ENCODE results near the gene ODC1. TPM values are rescaled to one million over a fixed set of nuclear protein-coding genes. Genes with fewer than 3 reads are reported as not detected.
"Not testable (repeated sequence)": the region's sequence is repeated elsewhere in the genome, so short reads cannot be mapped to it uniquely, and the experiment has no call there.

The ODC1 gene
- total RNA-seq, 4 donors from 2014 or later = 16.5 to 76.6 (median 40.8) TPM

GRCh38 chr2:10493634-10494281, 45.6 kb upstream of the ODC1 start:
- WGBS = 56% methylated on average over 15 of the region's 22 CpGs
- DNase-seq (ENCODE audit: low spot score in 2 of 2) = no peak
- Histone ChIP-seq H3K27me3 (peaks cover 5% of the 10 kb centered on the region), H3K4me3 (no peak overlapping the region), H3K36me3 (no peaks in the 10 kb centered on the region), H3K9me3 (no peaks in the 10 kb centered on the region), H3K4me1 (peaks cover 24% of the 10 kb centered on the region), H3K27ac (no peak overlapping the region)
- TF ChIP-seq EP300 (IDR thresholded peaks at IDR 0.05) (no peak), POLR2AphosphoS5 (IDR thresholded peaks at IDR 0.05) (no peak), POLR2A (IDR thresholded peaks at IDR 0.05) (no peak)
- TF ChIP-seq, protein P1, sequence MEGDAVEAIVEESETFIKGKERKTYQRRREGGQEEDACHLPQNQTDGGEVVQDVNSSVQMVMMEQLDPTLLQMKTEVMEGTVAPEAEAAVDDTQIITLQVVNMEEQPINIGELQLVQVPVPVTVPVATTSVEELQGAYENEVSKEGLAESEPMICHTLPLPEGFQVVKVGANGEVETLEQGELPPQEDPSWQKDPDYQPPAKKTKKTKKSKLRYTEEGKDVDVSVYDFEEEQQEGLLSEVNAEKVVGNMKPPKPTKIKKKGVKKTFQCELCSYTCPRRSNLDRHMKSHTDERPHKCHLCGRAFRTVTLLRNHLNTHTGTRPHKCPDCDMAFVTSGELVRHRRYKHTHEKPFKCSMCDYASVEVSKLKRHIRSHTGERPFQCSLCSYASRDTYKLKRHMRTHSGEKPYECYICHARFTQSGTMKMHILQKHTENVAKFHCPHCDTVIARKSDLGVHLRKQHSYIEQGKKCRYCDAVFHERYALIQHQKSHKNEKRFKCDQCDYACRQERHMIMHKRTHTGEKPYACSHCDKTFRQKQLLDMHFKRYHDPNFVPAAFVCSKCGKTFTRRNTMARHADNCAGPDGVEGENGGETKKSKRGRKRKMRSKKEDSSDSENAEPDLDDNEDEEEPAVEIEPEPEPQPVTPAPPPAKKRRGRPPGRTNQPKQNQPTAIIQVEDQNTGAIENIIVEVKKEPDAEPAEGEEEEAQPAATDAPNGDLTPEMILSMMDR (IDR thresholded peaks at IDR 0.05) = no peak

- no peaks in the 10 kb centered on the region for H3K36me3 ChIP-seq
- no peak for DNase-seq (ENCODE audit: low spot score in 2 of 2)
- TF ChIP-seq EP300 (IDR thresholded peaks at IDR 0.05) (no peak), POLR2A (IDR thresholded peaks at IDR 0.05) (no peak), POLR2AphosphoS5 (IDR thresholded peaks at IDR 0.05) (no peak)
- TF ChIP-seq, protein P1 (IDR thresholded peaks at IDR 0.05) = no peak
- H3K9me3 ChIP-seq = no peaks in the 10 kb centered on the region
- peaks cover 5% of the 10 kb centered on the region for H3K27me3 ChIP-seq
- H3K27ac ChIP-seq = no peak overlapping the region
- 74% methylated on average over 5 of the region's 5 CpGs for WGBS
- H3K4me3 ChIP-seq = no peak overlapping the region
- peaks cover 20% of the 10 kb centered on the region for H3K4me1 ChIP-seq
Observed at GRCh38 chr2:10493075-10493633, 45.0 kb upstream of the ODC1 start.

DNA sequence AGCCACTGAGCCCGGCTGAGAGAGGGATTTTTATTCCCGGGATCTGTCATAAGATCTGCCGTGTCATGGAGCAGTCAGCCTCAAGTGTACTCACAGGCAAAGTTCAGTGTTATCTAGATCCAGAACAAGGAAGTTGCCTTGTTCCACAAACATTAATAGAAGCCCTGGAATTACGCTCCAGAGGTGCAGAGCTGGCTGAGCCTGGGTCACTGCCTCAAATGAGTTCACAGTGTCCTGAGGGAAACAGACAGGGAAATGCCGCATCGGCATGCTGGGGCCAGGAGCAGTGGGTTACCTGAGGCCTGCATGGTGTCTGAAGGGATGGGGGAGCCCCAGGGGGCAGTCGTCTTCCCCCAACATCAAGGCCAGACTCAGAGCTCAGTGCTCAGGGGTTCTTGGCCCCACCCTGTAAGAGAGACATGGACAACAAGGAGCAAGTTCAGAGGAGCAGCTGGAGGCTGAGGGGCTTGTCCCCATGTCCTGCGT, 42.7 kb upstream of the ODC1 start:
- Histone ChIP-seq H3K4me3 (no peak overlapping the region), H3K27me3 (peaks cover 11% of the 10 kb centered on the region), H3K36me3 (no peaks in the 10 kb centered on the region), H3K27ac (no peak overlapping the region), H3K4me1 (peaks cover 8% of the 10 kb centered on the region), H3K9me3 (no peaks in the 10 kb centered on the region)
- no peak for TF ChIP-seq POLR2AphosphoS5 (IDR thresholded peaks at IDR 0.05)
- TF ChIP-seq POLR2A (IDR thresholded peaks at IDR 0.05) = no peak
- TF ChIP-seq, protein P1 (IDR thresholded peaks at IDR 0.05) = no peak
- TF ChIP-seq EP300 (IDR thresholded peaks at IDR 0.05) = no peak
- 86% methylated on average over 7 of the region's 8 CpGs for WGBS
- peak in 1 of 2 donors; percentile 64 for DNase-seq (ENCODE audit: low spot score in 2 of 2)

DNA sequence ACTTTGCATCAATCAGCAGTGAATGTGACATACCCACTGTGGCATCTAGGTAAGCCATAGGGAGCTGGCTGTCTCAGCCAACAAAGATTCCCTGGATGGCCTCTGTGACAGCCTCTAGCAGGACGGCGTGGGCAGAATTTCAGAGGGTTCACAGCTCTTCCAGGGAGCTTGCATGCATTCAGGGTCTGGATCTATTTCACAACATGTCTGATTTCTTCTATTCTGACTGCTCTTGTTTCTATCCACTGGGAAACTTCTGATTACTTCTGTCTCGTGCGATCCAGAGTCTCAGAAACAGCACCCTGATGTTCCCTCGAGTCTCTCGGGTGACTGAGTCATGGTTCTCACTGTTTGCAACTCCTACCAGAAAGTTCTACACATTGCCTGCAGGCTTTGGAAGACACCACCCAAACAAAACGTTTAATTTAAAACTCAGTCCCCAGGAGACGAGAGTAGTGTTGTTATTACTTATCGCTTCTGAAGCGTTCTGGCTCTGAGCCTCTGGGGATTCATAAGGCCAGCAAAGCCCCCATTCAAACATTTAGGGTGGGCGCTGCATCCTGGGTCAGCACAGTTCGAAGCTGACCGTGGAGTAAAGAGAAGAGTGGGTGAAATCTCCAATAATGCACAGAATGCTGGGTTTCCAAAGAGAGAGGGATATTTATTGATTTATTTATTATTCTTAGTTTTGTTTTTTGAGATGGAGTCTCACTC, 41.9 kb upstream of the ODC1 start:
- TF ChIP-seq POLR2AphosphoS5 (IDR thresholded peaks at IDR 0.05) = no peak
- TF ChIP-seq, protein P1 (IDR thresholded peaks at IDR 0.05) = no peak
- no peak for TF ChIP-seq EP300 (IDR thresholded peaks at IDR 0.05)
- no peak for TF ChIP-seq POLR2A (IDR thresholded peaks at IDR 0.05)
- H3K9me3 ChIP-seq = no peaks in the 10 kb centered on the region
- H3K27ac ChIP-seq = no peak overlapping the region
- H3K27me3 ChIP-seq = peaks cover 8% of the 10 kb centered on the region
- peak; percentile 10 to 16 for DNase-seq (ENCODE audit: low spot score in 2 of 2)
- 78% methylated on average over 11 of the region's 13 CpGs for WGBS
- no peaks in the 10 kb centered on the region for H3K36me3 ChIP-seq
- H3K4me3 ChIP-seq = no peak overlapping the region
- peaks cover 8% of the 10 kb centered on the region for H3K4me1 ChIP-seq

DNA sequence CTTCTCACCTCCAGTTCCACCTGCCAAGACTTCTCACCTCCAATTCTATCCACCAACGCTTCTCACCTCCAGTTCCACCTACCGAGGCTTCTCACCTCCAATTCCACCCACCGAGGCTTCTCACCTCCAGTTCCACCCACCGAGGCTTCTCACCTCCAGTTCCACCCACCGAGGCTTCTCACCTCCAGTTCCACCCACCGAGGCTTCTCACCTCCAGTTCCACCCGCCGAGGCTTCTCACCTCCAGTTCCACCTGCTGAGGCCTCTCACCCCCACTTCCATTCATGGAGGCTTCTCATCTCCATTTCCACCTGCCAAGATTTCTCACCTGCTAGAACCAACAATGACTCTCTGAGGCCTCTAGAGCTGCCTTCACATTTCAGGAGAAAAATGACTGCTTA, 40.0 kb upstream of the ODC1 start:
- H3K4me3 ChIP-seq, H3K36me3 ChIP-seq, H3K4me1 ChIP-seq, H3K27ac ChIP-seq, H3K9me3 ChIP-seq: not testable (repeated sequence)
- 91% methylated on average over 8 of the region's 8 CpGs for WGBS
- peaks cover 14% of the 10 kb centered on the region for H3K27me3 ChIP-seq
- peak; percentile 2 to 41 for DNase-seq (ENCODE audit: low spot score in 2 of 2)

DNA sequence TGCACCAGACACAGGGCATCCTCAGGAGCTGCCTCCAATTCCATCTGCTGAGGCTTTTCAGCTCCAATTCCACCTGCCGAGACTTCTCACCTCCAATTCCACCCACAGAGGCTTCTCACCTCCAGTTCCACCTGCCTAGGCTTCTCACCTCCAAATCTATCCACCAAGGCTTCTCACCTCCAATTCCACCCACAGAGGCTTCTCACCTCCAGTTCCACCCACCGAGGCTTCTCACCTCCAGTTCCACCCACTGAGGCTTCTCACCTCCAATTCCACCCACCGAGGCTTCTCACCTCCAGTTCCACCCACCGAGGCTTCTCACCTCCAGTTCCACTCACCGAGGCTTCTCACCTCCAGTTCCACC, 39.6 kb upstream of the ODC1 start:
- WGBS = 88% methylated on average over 5 of the region's 5 CpGs
- DNase-seq (ENCODE audit: low spot score in 2 of 2) = peak in 1 of 2 donors; percentile 30
- not testable (repeated sequence) for H3K4me1 ChIP-seq, H3K36me3 ChIP-seq, H3K27ac ChIP-seq, H3K9me3 ChIP-seq, H3K4me3 ChIP-seq
- H3K27me3 ChIP-seq = peaks cover 15% of the 10 kb centered on the region
